ENCODE data around the gene CHSY1. TPM values are rescaled to one million over a fixed set of nuclear protein-coding genes. Genes with fewer than 3 reads are reported as not detected.

The CHSY1 gene
- total RNA-seq, 4 donors from 2014 or later = 23.7 to 32.8 (median 29.9) TPM

- 55 to 66% methylated on average over 5 of the region's 5 CpGs for WGBS, 2 donors
- DNase-seq (ENCODE audit: low spot score in 2 of 2) = peak; percentile 76 to 90
- TF ChIP-seq CTCF (IDR thresholded peaks at IDR 0.05) (no peak), POLR2A (IDR thresholded peaks at IDR 0.05) (no peak)
- H3K4me3 ChIP-seq (ENCODE audit: low read depth, poor library complexity, severe bottlenecking) = no peak overlapping the region
- intact Hi-C loops (cut with DNase I; ENCODE audit: low total_unique reads) = no loop called here
Observed at GRCh38 chr15:101207867-101208288, 44.0 kb downstream of the CHSY1 start.

- intact Hi-C loops (cut with DNase I; ENCODE audit: low total_unique reads) = no loop called here
- TF ChIP-seq POLR2A (IDR thresholded peaks at IDR 0.05) = no peak
- no peak for TF ChIP-seq CTCF (IDR thresholded peaks at IDR 0.05)
- no peak for DNase-seq (ENCODE audit: low spot score in 2 of 2)
- 45 to 46% methylated on average over 12 of the region's 12 CpGs for WGBS, 2 donors
- H3K4me3 ChIP-seq (ENCODE audit: low read depth, poor library complexity, severe bottlenecking) = no peak overlapping the region
Observed at GRCh38 chr15:101206176-101206591, 45.7 kb downstream of the CHSY1 start.

GRCh38 chr15:101204739-101205535 is 46.9 kb downstream of the CHSY1 start:
- intact Hi-C loops (cut with DNase I; ENCODE audit: low total_unique reads) = no loop called here
- no peak for DNase-seq (ENCODE audit: low spot score in 2 of 2)
- TF ChIP-seq POLR2A (IDR thresholded peaks at IDR 0.05) (no peak), CTCF (IDR thresholded peaks at IDR 0.05) (no peak)
- 74% methylated on average over 5 of the region's 5 CpGs for WGBS, 2 donors
- H3K4me3 ChIP-seq (ENCODE audit: low read depth, poor library complexity, severe bottlenecking) = no peak overlapping the region

GRCh38 chr15:101203607-101204189 is 48.1 kb downstream of the CHSY1 start:
- no peak overlapping the region for H3K4me3 ChIP-seq (ENCODE audit: low read depth, poor library complexity, severe bottlenecking)
- intact Hi-C loops (cut with DNase I; ENCODE audit: low total_unique reads) = no loop called here
- no peak for DNase-seq (ENCODE audit: low spot score in 2 of 2)
- 46% methylated on average over 7 of the region's 7 CpGs for WGBS, 2 donors
- TF ChIP-seq CTCF (IDR thresholded peaks at IDR 0.05) (no peak), POLR2A (IDR thresholded peaks at IDR 0.05) (no peak)

- whole genome bisulfite sequencing, 2 donors = 75% methylated on average over 4 of the region's 4 CpGs
- TF ChIP-seq POLR2A (IDR thresholded peaks at IDR 0.05) (no peak), CTCF (IDR thresholded peaks at IDR 0.05) (no peak)
- intact Hi-C loops (cut with DNase I; ENCODE audit: low total_unique reads) = no loop called here
- H3K4me3 ChIP-seq (ENCODE audit: low read depth, poor library complexity, severe bottlenecking) = no peak overlapping the region
- no peak for DNase-seq (ENCODE audit: low spot score in 2 of 2)
Observed at GRCh38 chr15:101203029-101203573, 48.7 kb downstream of the CHSY1 start.
